Natural killer cell treated with Interleukin-12 subunit alpha and Interleukin-12 subunit beta and Interleukin-15 and Interleukin-18, amount 100 ng/mL, for 72 hours (primary cell): ENCODE measurements around the gene PRKN. TPM values are rescaled to one million over a fixed set of nuclear protein-coding genes. Genes with fewer than 3 reads are reported as not detected.

Experiments
- ATAC-seq, 2 donors: fragments of 150-1000 bp; cut with Tn5 transposase in 1 of 2; sonication (Bioruptor Pico), chemical (Tn5 transposase) in 1 of 2; 2 replicates each; pipeline ENCODE4 v1.10.0; 2021
- DNase-seq: peaks from one replicate; pipeline ENCODE4 v3.0.0; 2022; ENCODE audit warnings: low spot score
- H3K27ac Mint-ChIP-seq, 2 donors: 1 replicate in 1 of 2; 2 replicates in 1 of 2; pipeline ENCODE4 v1.8.0; 2022; ENCODE audit warnings: mixed read lengths in 2 of 2, mild to moderate bottlenecking in 1 of 2, moderate library complexity in 1 of 2
- H3K27me3 Mint-ChIP-seq, 2 donors: 1 replicate in 1 of 2; 2 replicates in 1 of 2; pipeline ENCODE4 v1.8.0; 2022; ENCODE audit warnings: mixed read lengths in 2 of 2
- H3K36me3 Mint-ChIP-seq: one replicate; pipeline ENCODE4 v1.8.0; 2022; ENCODE audit warnings: mixed read lengths
- H3K4me1 Mint-ChIP-seq, 2 donors: 1 replicate in 1 of 2; 2 replicates in 1 of 2; pipeline ENCODE4 v1.8.0; 2022; ENCODE audit warnings: low read depth in 2 of 2, mixed read lengths in 2 of 2, mild to moderate bottlenecking in 1 of 2
- H3K4me3 Mint-ChIP-seq: one replicate; pipeline ENCODE4 v1.8.0; 2022; ENCODE audit warnings: mixed read lengths
- H3K9me3 Mint-ChIP-seq: 2 replicates; pipeline ENCODE4 v1.8.0; 2022; ENCODE audit warnings: mixed read lengths
- total RNA-seq, 2 donors: library from RNA; stranded (reverse); gene quantifications; one replicate each; pipeline ENCODE4 v1.2.3, GENCODE V29; 2022

PRKN gene
- total RNA-seq, 2 donors from 2014 or later: not detected

DNA sequence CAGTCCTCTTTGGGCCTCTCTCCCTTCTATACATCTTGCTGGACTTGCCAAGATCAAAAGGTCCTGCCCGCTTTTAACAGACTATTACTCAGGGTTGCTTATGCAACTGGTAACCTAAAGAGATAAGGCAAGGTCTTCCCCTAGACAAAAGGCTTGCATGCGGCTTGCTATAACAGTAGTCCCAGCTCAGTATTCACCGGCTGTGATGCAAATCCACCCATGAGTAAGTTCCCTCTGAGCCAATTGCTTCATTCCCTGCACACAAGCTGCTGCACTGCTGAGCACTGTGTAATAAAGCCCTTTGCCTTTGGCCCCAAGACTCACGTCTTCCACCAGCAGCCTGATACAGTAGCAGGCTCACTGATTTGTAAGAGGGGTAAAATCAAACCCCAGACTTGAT is 363.8 kb downstream of the PRKN start:
- Mint-ChIP-seq H3K4me1 (no peaks in the 10 kb centered on the region), H3K36me3 (no peaks in the 10 kb centered on the region), H3K27me3 (no peaks in the 10 kb centered on the region), H3K9me3 (peaks cover 9% of the 10 kb centered on the region), H3K4me3 (no peak overlapping the region), H3K27ac (no peak overlapping the region)
- ATAC-seq: no peak
- DNase-seq: no peak

DNA sequence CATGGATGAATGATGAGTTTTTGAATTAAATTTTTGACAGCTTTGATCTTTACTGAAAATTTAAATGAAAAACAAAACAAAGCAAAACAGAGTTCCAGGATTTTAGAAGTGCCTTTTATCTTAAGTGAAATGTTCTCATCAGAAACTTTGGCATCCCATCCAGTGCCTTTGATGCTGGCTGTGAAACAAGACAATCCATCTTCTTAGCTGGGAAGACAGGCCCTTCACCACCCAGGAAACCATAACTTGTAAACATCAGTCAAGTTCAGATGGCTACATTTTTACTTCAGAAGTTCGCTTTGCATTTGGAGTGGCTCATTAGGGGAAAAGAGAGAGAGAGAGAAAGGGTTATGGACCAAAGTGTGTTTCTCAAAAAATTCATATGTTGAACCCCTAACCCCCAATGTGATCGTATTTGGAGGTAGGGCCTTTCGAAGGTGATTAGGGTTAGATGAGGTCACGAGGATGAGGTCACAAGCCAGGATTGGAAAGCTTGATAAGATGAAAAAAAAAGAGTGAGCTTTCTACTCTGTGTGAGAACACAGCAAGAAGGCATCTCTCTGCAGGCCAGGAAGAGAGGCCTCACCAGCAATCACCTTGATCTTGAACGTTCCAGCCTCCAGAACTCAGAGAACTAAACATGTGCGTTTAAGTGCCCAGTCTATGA is 366.5 kb downstream of the PRKN start:
- Mint-ChIP-seq H3K9me3 (peaks cover 6% of the 10 kb centered on the region), H3K36me3 (no peaks in the 10 kb centered on the region), H3K27ac (no peak overlapping the region), H3K4me1 (no peaks in the 10 kb centered on the region), H3K4me3 (no peak overlapping the region), H3K27me3 (no peaks in the 10 kb centered on the region)
- DNase-seq (no peak), ATAC-seq (no peak)

DNA sequence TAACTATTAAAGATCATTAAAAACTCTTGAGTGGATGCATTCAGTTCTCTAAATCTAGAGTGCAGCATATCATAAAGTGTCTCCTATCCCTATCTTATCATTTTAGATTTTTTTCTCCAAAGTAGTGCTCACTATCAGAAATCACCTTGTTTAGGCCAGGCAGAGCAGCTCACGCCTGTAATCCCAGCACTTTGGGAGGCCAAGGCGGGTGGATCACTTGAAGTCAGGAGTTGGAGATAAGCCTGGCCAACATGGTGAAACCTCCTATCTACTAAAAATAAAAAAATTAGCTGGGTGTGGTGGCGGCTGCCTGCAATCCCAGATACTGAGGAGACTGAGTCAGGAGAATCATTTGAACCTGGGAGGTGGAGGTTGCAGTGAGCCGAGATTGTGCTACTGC is 368.9 kb downstream of the PRKN start:
- no peaks in the 10 kb centered on the region for H3K36me3 Mint-ChIP-seq
- H3K27ac Mint-ChIP-seq: no peak overlapping the region
- DNase-seq: no peak
- H3K4me3 Mint-ChIP-seq: no peak overlapping the region
- peaks cover 6% of the 10 kb centered on the region for H3K9me3 Mint-ChIP-seq
- no peaks in the 10 kb centered on the region for H3K4me1 Mint-ChIP-seq
- ATAC-seq: no peak
- H3K27me3 Mint-ChIP-seq: no peaks in the 10 kb centered on the region

DNA sequence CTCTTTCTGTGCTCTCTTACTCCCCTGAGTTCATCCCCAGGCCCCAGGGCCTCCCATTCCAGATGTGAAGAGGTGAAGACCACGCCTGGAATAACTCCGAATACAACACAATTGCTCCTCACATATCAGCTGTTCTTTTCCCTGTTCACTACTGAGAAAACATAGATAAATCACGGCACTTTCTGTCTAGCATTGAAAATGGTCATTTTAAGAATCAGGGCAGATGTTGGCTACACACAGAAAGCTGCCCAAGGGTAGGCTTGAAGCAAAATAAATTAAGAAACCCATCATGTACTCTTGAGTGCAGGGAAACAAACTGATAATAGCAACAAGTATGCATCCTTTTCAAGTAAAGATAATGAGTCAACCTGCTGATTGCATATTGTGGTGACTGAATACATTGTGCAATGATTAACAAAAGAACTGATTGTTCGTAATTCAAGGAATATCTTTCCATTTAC is 382.5 kb downstream of the PRKN start:
- H3K36me3 Mint-ChIP-seq: no peaks in the 10 kb centered on the region
- H3K4me1 Mint-ChIP-seq: no peaks in the 10 kb centered on the region
- peaks cover 6% of the 10 kb centered on the region for H3K9me3 Mint-ChIP-seq
- ATAC-seq: no peak
- DNase-seq: no peak
- no peak overlapping the region for H3K27ac Mint-ChIP-seq
- H3K27me3 Mint-ChIP-seq: no peaks in the 10 kb centered on the region
- H3K4me3 Mint-ChIP-seq: no peak overlapping the region

DNA sequence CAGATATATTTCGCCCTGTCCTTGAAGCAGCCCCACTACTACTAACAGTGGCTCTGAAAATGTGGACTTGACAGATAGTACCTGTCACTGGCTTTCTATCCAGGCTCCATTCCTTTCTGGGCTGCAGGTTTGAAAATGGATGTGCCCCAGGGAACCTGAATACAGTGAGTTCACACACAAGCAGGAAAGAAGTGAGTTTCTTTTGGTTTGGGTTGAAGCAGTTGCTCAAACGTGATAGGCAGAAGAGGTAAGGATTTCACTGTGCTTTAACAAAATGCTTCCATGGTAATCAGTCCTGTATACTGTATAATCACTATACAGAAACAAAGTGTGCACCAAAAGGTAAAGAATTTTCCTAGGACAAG is 382.9 kb downstream of the PRKN start:
- H3K27ac Mint-ChIP-seq: no peak overlapping the region
- no peaks in the 10 kb centered on the region for H3K36me3 Mint-ChIP-seq
- no peaks in the 10 kb centered on the region for H3K4me1 Mint-ChIP-seq

DNA sequence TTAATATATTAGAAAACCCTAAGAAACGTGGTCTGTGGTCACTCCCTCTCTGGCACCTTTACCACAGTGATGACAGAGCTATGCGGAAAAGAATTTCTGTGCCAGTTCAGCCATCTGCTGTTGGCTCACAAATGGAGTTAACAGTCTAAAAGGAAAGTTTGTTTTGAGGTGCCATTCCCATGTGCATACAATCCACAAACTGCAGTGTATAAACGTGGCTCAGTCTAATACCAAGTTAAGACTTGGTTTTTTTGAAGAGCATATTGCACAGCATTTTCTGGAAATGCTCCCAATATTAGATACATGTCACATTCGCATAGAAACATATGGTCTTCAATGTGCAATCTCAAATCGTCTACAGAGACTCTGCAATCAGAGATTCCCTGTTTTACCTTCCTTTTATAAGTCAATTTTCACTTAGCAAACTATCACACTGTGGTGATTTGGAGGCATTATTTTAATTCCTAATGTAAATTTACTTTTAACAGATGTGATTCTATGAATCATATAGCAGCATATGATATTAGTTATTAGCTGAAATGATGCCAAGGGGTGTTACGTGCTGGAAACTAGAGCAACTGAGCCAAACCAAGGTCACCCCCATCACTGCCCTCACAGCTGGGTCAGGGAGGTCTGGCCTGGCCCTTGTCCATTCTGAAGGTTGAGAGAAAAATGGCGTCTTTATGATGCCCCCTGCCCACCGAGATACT is 383.5 kb downstream of the PRKN start:
- Mint-ChIP-seq H3K36me3 (no peaks in the 10 kb centered on the region), H3K9me3 (peaks cover 3% of the 10 kb centered on the region), H3K4me3 (no peak overlapping the region), H3K27me3 (no peaks in the 10 kb centered on the region), H3K27ac (no peak overlapping the region), H3K4me1 (no peaks in the 10 kb centered on the region)
- ATAC-seq (no peak), DNase-seq (no peak)

More for the DNA sequence above, 382.9 kb downstream of the PRKN start:
- no peak for DNase-seq
- peaks cover 5% of the 10 kb centered on the region for H3K9me3 Mint-ChIP-seq
- no peaks in the 10 kb centered on the region for H3K27me3 Mint-ChIP-seq
- no peak overlapping the region for H3K4me3 Mint-ChIP-seq
- no peak for ATAC-seq

DNA sequence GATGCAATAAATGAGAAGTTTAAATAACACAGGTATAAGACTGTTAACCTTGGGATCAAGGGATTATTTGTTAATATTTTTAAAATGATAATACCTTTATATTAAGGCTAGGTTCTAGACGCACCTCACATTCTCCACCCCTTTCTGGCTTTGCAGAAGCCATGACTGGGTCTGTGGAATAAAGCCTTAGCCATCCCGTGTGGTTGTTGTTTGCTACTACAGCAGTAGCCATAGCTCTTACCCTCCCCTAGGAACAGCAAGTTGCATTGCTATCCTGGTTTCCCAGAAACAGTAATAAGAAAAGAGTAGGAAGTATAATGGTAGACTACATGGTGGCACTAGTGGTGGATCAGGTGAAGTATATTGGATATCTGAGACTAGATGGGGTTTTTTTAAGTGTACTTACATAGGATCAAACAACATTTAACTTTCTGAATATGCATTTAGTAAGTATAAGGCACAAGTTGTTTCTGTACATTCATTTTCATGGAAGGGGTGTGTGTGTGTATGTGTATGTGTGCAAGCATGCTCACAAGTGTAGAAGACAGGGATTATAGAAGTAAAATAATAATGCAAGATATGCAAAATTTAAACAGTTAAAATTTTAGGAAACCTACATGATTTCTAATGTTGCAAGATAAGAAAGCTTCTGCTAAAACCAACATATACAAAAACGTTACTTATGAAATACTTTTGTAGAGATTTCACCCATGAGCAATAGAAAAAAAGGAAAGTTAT is 384.2 kb downstream of the PRKN start:
- H3K4me1 Mint-ChIP-seq: no peaks in the 10 kb centered on the region
- no peak overlapping the region for H3K4me3 Mint-ChIP-seq
- peaks cover 3% of the 10 kb centered on the region for H3K9me3 Mint-ChIP-seq
- H3K27ac Mint-ChIP-seq: no peak overlapping the region
- H3K36me3 Mint-ChIP-seq: no peaks in the 10 kb centered on the region
- DNase-seq (no peak), ATAC-seq (no peak)
- H3K27me3 Mint-ChIP-seq: no peaks in the 10 kb centered on the region

DNA sequence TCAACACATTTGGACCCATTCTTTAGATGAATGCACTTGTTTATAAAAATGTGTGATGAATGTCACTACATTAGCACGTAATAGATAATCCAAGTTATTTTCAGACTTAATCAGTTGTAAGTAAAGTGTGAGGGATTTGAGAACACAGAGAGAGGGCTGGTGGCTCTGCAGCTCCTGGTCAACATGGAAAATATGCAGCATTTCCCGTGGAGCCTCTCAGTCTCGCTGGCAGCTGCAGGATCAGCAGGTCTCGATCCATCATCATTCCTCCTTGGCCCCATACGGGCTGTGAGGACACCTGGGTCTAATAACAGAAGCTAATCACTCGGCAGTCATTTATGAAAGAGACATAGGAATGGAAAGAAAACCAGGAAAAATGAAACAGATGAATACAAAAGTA is 390.2 kb downstream of the PRKN start:
- no peaks in the 10 kb centered on the region for H3K36me3 Mint-ChIP-seq
- no peak overlapping the region for H3K4me3 Mint-ChIP-seq
- DNase-seq (no peak), ATAC-seq (no peak)
- H3K27me3 Mint-ChIP-seq: no peaks in the 10 kb centered on the region
- peaks cover 12% of the 10 kb centered on the region for H3K9me3 Mint-ChIP-seq
- no peaks in the 10 kb centered on the region for H3K4me1 Mint-ChIP-seq
- H3K27ac Mint-ChIP-seq: no peak overlapping the region

DNA sequence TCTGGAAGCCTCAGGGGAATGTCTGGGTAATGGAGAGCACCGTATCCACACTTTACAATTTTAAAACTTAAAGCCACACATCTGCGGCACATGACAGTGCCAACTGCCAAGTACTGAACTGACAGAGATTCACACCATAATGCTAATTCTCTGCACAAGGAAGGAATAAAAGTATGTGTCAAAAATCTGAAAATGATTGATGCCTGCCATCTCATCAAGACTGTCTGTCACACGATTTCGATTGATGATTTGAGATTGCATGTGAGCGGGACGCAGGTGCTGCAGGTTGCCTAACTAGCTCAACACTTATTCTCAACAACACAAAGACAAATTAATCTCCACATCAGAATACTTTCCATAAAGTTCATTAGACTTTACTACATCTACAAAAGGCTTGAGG is 391.2 kb downstream of the PRKN start:
- Mint-ChIP-seq H3K9me3 (peaks cover 17% of the 10 kb centered on the region), H3K36me3 (no peaks in the 10 kb centered on the region), H3K27me3 (no peaks in the 10 kb centered on the region), H3K4me1 (no peaks in the 10 kb centered on the region), H3K27ac (no peak overlapping the region), H3K4me3 (no peak overlapping the region)
- no peak for DNase-seq
- ATAC-seq: no peak

DNA sequence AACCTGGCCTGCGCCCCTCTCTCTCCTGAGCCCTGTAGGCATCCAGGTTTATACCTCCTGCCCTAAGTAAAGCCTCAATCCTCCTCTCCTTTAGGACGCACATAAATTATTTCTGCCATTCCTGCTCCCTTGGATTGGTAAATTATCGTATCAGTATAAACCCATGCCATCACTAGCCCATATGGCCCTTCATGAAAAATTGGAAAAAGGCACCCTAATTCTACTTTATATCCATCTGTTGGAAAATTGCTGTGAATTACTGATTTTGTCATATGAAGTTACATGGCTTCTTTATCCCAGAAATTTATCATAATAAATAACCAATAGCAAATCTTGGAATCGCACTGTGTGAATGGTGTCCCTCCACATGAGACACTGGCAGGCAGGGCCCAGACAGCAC is 395.2 kb downstream of the PRKN start:
- Mint-ChIP-seq H3K27ac (no peak overlapping the region), H3K9me3 (peaks cover 22% of the 10 kb centered on the region), H3K4me1 (no peaks in the 10 kb centered on the region), H3K4me3 (no peak overlapping the region), H3K36me3 (no peaks in the 10 kb centered on the region), H3K27me3 (no peaks in the 10 kb centered on the region)
- DNase-seq (no peak), ATAC-seq (no peak)

DNA sequence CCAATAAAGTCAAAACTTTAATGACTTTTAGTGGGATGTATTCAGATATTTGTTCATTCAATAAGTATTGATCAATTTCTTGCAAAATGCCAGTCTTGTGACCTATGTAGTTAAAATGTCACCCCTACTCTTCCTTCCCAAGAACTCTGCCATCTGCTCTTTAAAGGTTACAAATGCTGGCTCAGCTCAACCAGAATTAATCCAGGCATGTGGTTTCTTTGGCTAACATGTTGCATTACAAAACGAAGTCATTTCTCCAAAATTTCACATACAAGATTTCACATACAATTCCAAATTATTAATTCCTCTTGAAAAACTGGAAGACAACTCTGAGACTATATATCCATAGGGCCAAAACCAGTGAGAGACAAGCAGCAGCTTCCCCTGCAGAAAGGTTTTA is 395.7 kb downstream of the PRKN start:
- Mint-ChIP-seq H3K27ac (no peak overlapping the region), H3K36me3 (no peaks in the 10 kb centered on the region), H3K4me3 (no peak overlapping the region), H3K9me3 (peaks cover 22% of the 10 kb centered on the region), H3K27me3 (no peaks in the 10 kb centered on the region), H3K4me1 (no peaks in the 10 kb centered on the region)
- DNase-seq: no peak
- ATAC-seq: no peak

DNA sequence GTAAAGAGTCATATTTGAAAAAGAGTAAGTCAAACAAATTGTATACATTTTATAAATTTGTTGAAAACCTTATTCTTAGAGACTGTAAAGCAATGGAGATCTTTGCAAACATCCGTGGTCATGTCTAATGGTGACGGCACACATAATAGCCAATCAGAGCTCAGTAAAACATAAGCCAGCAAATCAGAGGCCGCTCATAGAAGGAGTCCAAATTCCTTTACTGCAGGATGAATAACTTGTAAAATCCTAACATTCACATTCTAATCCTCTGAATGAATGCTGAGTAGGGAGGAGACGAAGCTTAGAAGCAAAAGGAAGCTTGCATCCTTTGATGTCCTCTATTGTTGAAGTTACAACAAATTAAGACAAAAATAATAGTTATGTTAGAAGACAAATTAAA is 401.7 kb downstream of the PRKN start:
- DNase-seq: no peak
- ATAC-seq: no peak
- H3K36me3 Mint-ChIP-seq: no peaks in the 10 kb centered on the region
- peaks cover 4% of the 10 kb centered on the region for H3K9me3 Mint-ChIP-seq
- H3K27ac Mint-ChIP-seq: no peak overlapping the region
- H3K4me3 Mint-ChIP-seq: no peak overlapping the region
- H3K27me3 Mint-ChIP-seq: no peaks in the 10 kb centered on the region
- no peaks in the 10 kb centered on the region for H3K4me1 Mint-ChIP-seq

DNA sequence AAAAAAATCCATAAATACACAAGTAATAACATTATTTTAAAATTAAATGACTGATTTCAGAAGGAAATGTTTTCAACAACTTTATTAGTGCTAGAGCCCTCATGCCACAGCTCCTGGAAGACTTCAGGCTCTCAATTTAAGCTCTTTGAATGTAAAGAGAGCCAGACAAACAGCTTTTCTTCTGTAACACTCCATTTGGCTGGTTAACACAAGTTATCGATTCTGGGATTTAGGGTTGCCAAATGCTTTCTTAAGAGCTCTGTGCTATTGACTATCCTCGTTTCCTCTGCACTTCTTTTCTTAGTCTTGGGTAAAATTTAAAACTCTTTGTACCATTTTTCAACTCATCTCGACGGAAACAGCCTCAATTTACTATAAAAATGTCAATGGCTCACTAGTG is 402.5 kb downstream of the PRKN start:
- Mint-ChIP-seq H3K9me3 (peaks cover 4% of the 10 kb centered on the region), H3K27ac (no peak overlapping the region), H3K4me1 (no peaks in the 10 kb centered on the region), H3K4me3 (no peak overlapping the region), H3K36me3 (no peaks in the 10 kb centered on the region), H3K27me3 (no peaks in the 10 kb centered on the region)
- DNase-seq (no peak), ATAC-seq (no peak)

DNA sequence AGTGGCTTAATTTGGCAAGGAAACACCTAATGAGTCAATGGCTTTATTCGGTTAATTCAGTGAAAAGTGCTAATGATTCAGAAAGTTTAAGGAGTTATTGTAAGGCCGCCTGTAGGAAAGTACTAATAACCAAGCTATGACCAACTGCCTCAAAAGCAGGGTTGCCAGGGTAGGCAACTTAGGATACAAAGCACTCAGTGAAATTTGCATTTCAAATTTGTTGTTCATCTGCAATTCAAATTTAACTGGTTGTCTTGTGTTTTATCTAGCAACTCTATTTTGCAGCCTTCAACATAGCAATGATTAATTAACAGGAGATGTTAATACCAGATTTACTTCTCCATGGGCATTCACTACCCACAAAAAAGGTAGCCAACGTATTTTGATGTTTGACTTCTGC is 412.3 kb downstream of the PRKN start:
- Mint-ChIP-seq H3K27ac (no peak overlapping the region), H3K4me1 (no peaks in the 10 kb centered on the region), H3K4me3 (no peak overlapping the region), H3K36me3 (no peaks in the 10 kb centered on the region), H3K9me3 (peaks cover 8% of the 10 kb centered on the region), H3K27me3 (no peaks in the 10 kb centered on the region)
- no peak for DNase-seq
- no peak for ATAC-seq
